ENCODE results near the gene SPHK1. TPM values are rescaled to one million over a fixed set of nuclear protein-coding genes. Genes with fewer than 3 reads are reported as not detected.
"Not testable (repeated sequence)": the region's sequence is repeated elsewhere in the genome, so short reads cannot be mapped to it uniquely, and the experiment has no call there.

SPHK1 gene
- total RNA-seq, 3 donors from 2014 or later, result 9.6 to 28.5 (median 23.0) TPM

- Histone ChIP-seq H3K27ac (no peak overlapping the region), H3K36me3 (no peaks in the 10 kb centered on the region), H3K4me1 (no peaks in the 10 kb centered on the region), H3K9me3 (no peaks in the 10 kb centered on the region), H3K27me3 (no peaks in the 10 kb centered on the region), H3K4me3 (peak overlapping the region in 1 of 3 donors; percentile 96)
- intact Hi-C loops (cut with DNase I; ENCODE audit: low total_unique reads), result no loop called here
- TF ChIP-seq CTCF (IDR thresholded peaks at IDR 0.05) (no peak), POLR2AphosphoS5 (IDR thresholded peaks at IDR 0.05) (no peak), POLR2A (IDR thresholded peaks at IDR 0.05) (no peak)
- no peak for DNase-seq (ENCODE audit: low spot score in 2 of 2)
Measured at GRCh38 chr17:76354747-76355310, 29.6 kb upstream of the SPHK1 start.

GRCh38 chr17:76356803-76357456 lies 27.5 kb upstream of the SPHK1 start:
- Histone ChIP-seq H3K27ac (no peak overlapping the region), H3K4me1 (no peaks in the 10 kb centered on the region), H3K9me3 (no peaks in the 10 kb centered on the region), H3K4me3 (no peak overlapping the region), H3K36me3 (no peaks in the 10 kb centered on the region), H3K27me3 (no peaks in the 10 kb centered on the region)
- intact Hi-C loops (cut with DNase I; ENCODE audit: low total_unique reads), result no loop called here
- no peak for TF ChIP-seq POLR2A (IDR thresholded peaks at IDR 0.05)
- no peak for TF ChIP-seq POLR2AphosphoS5 (IDR thresholded peaks at IDR 0.05)
- no peak for TF ChIP-seq CTCF (IDR thresholded peaks at IDR 0.05)
- no peak for DNase-seq (ENCODE audit: low spot score in 2 of 2)

DNA sequence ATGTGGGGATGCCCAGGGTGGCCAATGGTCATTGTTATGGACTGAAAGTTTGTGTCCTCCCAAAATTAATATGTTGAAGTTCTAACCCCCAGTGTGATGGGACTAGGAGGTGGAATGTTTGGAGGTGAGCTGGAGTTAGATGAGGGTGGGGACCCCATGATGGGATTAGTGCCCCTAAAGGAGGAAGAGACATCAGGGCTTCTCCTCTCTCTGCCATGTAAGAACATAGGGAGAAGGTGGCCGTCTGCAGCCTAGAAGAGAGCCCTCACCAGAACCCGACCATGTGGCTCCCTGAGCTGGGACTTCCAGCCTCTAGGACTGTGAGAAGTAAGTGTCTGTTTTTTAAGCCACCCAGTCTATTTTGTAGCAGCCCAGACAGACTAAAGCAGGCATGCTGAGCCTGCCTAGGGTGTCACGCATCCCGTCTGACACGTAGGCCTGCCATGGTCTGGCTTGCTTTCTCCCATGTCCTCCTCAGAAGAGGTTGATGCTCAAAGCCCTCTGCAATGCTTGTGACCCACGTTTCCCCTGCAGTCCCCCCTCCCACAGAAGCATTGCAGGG lies 26.7 kb upstream of the SPHK1 start:
- H3K4me3 ChIP-seq, result no peak overlapping the region
- TF ChIP-seq POLR2A (IDR thresholded peaks at IDR 0.05), result no peak
- no peak for TF ChIP-seq CTCF (IDR thresholded peaks at IDR 0.05)
- TF ChIP-seq POLR2AphosphoS5 (IDR thresholded peaks at IDR 0.05), result no peak
- no peak overlapping the region for H3K27ac ChIP-seq

GRCh38 chr17:76359375-76359774 lies 25.0 kb upstream of the SPHK1 start:
- intact Hi-C loops (cut with DNase I; ENCODE audit: low total_unique reads), result no loop called here
- H3K36me3 ChIP-seq, result no peaks in the 10 kb centered on the region

More for the DNA sequence above, 26.7 kb upstream of the SPHK1 start:
- no peaks in the 10 kb centered on the region for H3K9me3 ChIP-seq
- DNase-seq (ENCODE audit: low spot score in 2 of 2), result no peak
- H3K4me1 ChIP-seq, result peaks cover 0 to 5% of the 10 kb centered on the region in 2 donors
- H3K27me3 ChIP-seq, result no peaks in the 10 kb centered on the region
- H3K36me3 ChIP-seq, result no peaks in the 10 kb centered on the region
- intact Hi-C loops (cut with DNase I; ENCODE audit: low total_unique reads), result no loop called here

DNA sequence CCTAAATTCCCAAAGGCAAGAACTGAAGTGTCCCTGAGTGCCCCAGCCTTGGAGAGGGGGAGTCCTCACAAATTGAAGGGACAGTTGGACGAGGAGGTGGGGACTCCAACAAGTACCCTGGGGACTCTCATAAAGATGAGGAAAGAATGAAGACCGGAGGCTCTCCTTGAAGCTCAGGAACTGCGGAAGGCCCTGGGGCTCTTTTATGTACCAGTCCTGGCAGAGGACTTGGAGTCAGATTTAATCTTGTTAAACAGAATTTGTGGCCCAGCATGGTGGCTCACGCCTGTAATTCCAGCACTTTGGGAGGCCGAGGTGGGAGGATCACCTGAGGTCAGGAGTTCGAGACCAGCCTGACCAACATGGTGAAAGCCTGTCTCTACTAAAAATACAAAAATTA lies 24.6 kb upstream of the SPHK1 start:
- intact Hi-C loops (cut with DNase I; ENCODE audit: low total_unique reads), result not testable (repeated sequence)
- peak overlapping the region; percentile 77 to 85 for H3K27ac ChIP-seq

More at GRCh38 chr17:76359375-76359774, 25.0 kb upstream of the SPHK1 start:
- Histone ChIP-seq H3K4me3 (no peak overlapping the region), H3K27ac (peak overlapping the region in 1 of 2 donors; percentile 85), H3K9me3 (no peaks in the 10 kb centered on the region), H3K27me3 (no peaks in the 10 kb centered on the region), H3K4me1 (peaks cover 0 to 5% of the 10 kb centered on the region in 2 donors)
- DNase-seq (ENCODE audit: low spot score in 2 of 2), result no peak
- TF ChIP-seq POLR2AphosphoS5 (IDR thresholded peaks at IDR 0.05) (no peak), CTCF (IDR thresholded peaks at IDR 0.05) (no peak), POLR2A (IDR thresholded peaks at IDR 0.05) (no peak)

More for the DNA sequence above, 24.6 kb upstream of the SPHK1 start:
- H3K4me1 ChIP-seq; H3K9me3 ChIP-seq; H3K36me3 ChIP-seq; DNase-seq (ENCODE audit: low spot score in 2 of 2); H3K27me3 ChIP-seq; H3K4me3 ChIP-seq: not testable (repeated sequence)

Measured in breast epithelium (tissue), 4 donors.